Esophagus squamous epithelium (tissue), 5 donors: Measurements from ENCODE around the gene RBM6. TPM values are rescaled to one million over a fixed set of nuclear protein-coding genes. Genes with fewer than 3 reads are reported as not detected.

ENCODE experiments used
- DNase-seq: peaks from one replicate; lab custom pipeline; 2025; lab: John Stamatoyannopoulos, UW
- H3K27ac ChIP-seq, 4 donors: fragments of 200-600 bp; sonication (generic); one replicate each; pipeline ENCODE4 v1.5.1; 2016 to 2019; ENCODE audit warnings: mild to moderate bottlenecking in 1 of 4
- H3K27me3 ChIP-seq, 4 donors: fragments of 200-600 bp; sonication (generic); 1 replicate in 3 of 4; 2 replicates in 1 of 4; pipeline versions ENCODE4 v1.5.1 to v1.6.0; 2017 to 2021; ENCODE audit warnings: antibody characterized with exemption in 1 of 4
- H3K36me3 ChIP-seq, 3 donors: fragments of 200-600 bp; sonication (generic); one replicate each; pipeline ENCODE4 v1.5.1; 2016 to 2019
- H3K4me1 ChIP-seq, 3 donors: fragments of 200-600 bp; sonication (generic); one replicate each; pipeline ENCODE4 v1.5.1; 2017 to 2019
- H3K4me3 ChIP-seq, 4 donors: fragments of 200-600 bp; sonication (generic); 1 replicate in 3 of 4; 2 replicates in 1 of 4; pipeline ENCODE4 v1.5.1; 2016 to 2019; ENCODE audit warnings: mild to moderate bottlenecking in 2 of 4, moderate library complexity in 1 of 4
- H3K9me3 ChIP-seq, 3 donors: fragments of 200-600 bp; sonication (generic); one replicate each; pipeline ENCODE4 v1.5.1; 2016 to 2019
- POLR2A ChIP-seq, 4 donors: fragments of 450-650 bp; IDR thresholded peaks; one replicate each; pipeline ENCODE4 v1.6.1; 2017; ENCODE audit warnings: antibody characterized with exemption in 4 of 4, mild to moderate bottlenecking in 4 of 4, moderate library complexity in 3 of 4
- WGBS, 2 donors: methylation state at CpG; one replicate each; pipeline ENCODE4 v1.1.5; 2018; 5-methylcytosine and 5-hydroxymethylcytosine counted together
- intact Hi-C: fragments of 100-400 bp; cut with DNase I; formaldehyde crosslinking; loops from one replicate; pipeline ENCODE4 v1.15.0; 2022
- total RNA-seq, 4 donors: library from RNA; depleted of rRNA; stranded (reverse); fragments of >200 nt; gene quantifications; one replicate each; pipeline ENCODE4 v1.1.0, GENCODE V29; 2016
- TF ChIP-seq, protein P1 (sequence below), 6 experiments: fragments of 450-650 bp in 4 of 6; fragments of 200-600 bp in 2 of 6; sonication (generic) in 2 of 6; IDR thresholded peaks; one replicate each; pipeline ENCODE4 v1.5.1; 2016 to 2019; ENCODE audit warnings: antibody characterized with exemption in 6 of 6, mild to moderate bottlenecking in 4 of 6, moderate library complexity in 4 of 6
- donor health status: DM: yes; HTN: yes; CAD: no.

RBM6 gene
- total RNA-seq, 4 donors from 2014 or later, result 32.2 to 85.1 (median 42.7) TPM

GRCh38 chr3:50125541-50126286 is 185.8 kb downstream of the RBM6 start:
- H3K4me3 ChIP-seq, result no peak overlapping the region
- intact Hi-C loops, result no loop called here
- no peak for DNase-seq

DNA sequence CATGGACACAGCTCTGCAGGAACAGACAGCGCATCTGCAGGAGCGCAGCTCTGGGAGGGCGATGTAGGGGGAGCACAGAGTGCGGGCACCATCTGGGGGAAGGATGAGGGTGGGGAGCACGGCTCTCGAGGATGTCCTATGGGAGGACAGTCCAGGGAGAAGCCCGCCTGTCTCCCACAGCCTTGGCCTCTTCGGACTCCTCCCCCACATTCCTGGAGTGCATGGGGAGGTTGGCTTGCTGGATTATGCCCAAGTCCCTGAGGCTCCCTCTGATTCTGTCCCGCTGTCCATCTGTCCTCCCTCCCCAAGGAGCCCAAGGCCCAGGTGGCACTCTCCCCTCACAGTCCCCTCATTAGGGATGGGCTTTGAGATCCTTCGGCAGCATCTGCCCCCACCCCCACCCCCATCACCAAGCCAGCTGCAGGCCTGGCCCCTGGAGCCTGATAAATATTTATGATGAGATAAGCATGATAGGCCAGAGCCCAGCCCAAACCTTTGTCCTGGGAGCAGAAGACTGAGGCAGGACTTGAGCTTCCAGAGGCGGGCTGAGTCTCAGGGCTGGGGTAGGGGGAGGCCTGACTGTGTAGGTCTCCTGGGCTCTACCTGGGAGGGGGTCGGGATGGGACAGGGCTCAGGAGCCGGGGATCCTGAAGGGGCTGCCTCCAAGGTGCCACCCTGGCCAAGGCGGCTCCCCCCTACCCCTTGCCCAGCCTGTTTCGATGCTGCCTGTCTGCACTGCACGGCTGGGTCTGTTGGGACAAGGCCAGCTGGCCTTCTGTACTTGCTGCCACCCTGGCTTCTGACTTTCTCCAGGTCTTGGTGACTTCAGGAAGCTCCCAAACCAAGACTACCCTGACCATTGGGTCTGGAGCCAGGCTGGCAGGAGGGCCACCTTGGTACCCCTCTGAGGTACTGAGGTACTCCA is 186.6 kb downstream of the RBM6 start:
- H3K4me1 ChIP-seq, result peaks cover 29 to 58% (median 35%) of the 10 kb centered on the region in 3 donors
- H3K4me3 ChIP-seq, result no peak overlapping the region
- WGBS, 2 donors, result 53 to 68% methylated on average over 10 to 11 of the region's 16 CpGs
- no peak overlapping the region for H3K27ac ChIP-seq
- no peaks in the 10 kb centered on the region for H3K9me3 ChIP-seq
- no peaks in the 10 kb centered on the region for H3K27me3 ChIP-seq
- TF ChIP-seq, protein P1, sequence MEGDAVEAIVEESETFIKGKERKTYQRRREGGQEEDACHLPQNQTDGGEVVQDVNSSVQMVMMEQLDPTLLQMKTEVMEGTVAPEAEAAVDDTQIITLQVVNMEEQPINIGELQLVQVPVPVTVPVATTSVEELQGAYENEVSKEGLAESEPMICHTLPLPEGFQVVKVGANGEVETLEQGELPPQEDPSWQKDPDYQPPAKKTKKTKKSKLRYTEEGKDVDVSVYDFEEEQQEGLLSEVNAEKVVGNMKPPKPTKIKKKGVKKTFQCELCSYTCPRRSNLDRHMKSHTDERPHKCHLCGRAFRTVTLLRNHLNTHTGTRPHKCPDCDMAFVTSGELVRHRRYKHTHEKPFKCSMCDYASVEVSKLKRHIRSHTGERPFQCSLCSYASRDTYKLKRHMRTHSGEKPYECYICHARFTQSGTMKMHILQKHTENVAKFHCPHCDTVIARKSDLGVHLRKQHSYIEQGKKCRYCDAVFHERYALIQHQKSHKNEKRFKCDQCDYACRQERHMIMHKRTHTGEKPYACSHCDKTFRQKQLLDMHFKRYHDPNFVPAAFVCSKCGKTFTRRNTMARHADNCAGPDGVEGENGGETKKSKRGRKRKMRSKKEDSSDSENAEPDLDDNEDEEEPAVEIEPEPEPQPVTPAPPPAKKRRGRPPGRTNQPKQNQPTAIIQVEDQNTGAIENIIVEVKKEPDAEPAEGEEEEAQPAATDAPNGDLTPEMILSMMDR (IDR thresholded peaks at IDR 0.05), result no peak
- TF ChIP-seq POLR2A (IDR thresholded peaks at IDR 0.05), result no peak
- H3K36me3 ChIP-seq, result no peaks in the 10 kb centered on the region
- DNase-seq, result no peak
- intact Hi-C loops, result no loop called here

More at GRCh38 chr3:50125541-50126286, 185.8 kb downstream of the RBM6 start:
- WGBS, 2 donors, result 75 to 80% methylated on average over 3 to 6 of the region's 9 CpGs
- H3K36me3 ChIP-seq, result peaks cover 0 to 4% (median under 1%) of the 10 kb centered on the region in 3 donors
- no peaks in the 10 kb centered on the region for H3K9me3 ChIP-seq
- no peak overlapping the region for H3K27ac ChIP-seq
- TF ChIP-seq POLR2A (IDR thresholded peaks at IDR 0.05), result no peak
- TF ChIP-seq, protein P1 (IDR thresholded peaks at IDR 0.05), result no peak
- H3K27me3 ChIP-seq, result no peaks in the 10 kb centered on the region
- H3K4me1 ChIP-seq, result peaks cover 29 to 61% (median 35%) of the 10 kb centered on the region in 3 donors

Other genes with a start within 250 kb of the RBM6 start
- gene AMIGO3, start 220.5 kb upstream of the RBM6 start, total RNA-seq, result 1 to 10 TPM in 2 of 4 donors, not detected in 2; 1.3 to 2.2 TPM
- 10 to 100 TPM; 17.7 to 49.7 (median 33.8) TPM for gene GMPPB, start 216.2 kb upstream of the RBM6 start, total RNA-seq
- gene IP6K1, start 153.6 kb upstream of the RBM6 start, total RNA-seq, result 10 to 100 TPM; 23.0 to 35.1 (median 28.1) TPM
- not detected for gene CDHR4, start 140.3 kb upstream of the RBM6 start, total RNA-seq
- 10 to 100 TPM; 15.2 to 23.3 (median 19.9) TPM for gene INKA1, start 136.9 kb upstream of the RBM6 start, total RNA-seq
- 10 to 100 TPM in 3 of 4 donors, 1 to 10 TPM in 1; 8.1 to 43.3 (median 33.8) TPM for gene UBA7, start 126.2 kb upstream of the RBM6 start, total RNA-seq
- 10 to 100 TPM in 1 of 4 donors, 1 to 10 TPM in 3; 2.3 to 10.1 (median 4.1) TPM for gene TRAIP, start 83.6 kb upstream of the RBM6 start, total RNA-seq
- gene CAMKV, start 70.2 kb upstream of the RBM6 start, total RNA-seq, result under 1 TPM in 1 of 4 donors, not detected in 3; 0.19 TPM
- 10 to 100 TPM in 3 of 4 donors, 1 to 10 TPM in 1; 5.4 to 26.5 (median 14.5) TPM for gene MST1R, start 36.3 kb upstream of the RBM6 start, total RNA-seq
- gene MON1A, start 10.3 kb upstream of the RBM6 start, total RNA-seq, result 10 to 100 TPM; 12.9 to 17.2 (median 14.1) TPM
- 100 to 1,000 TPM in 2 of 4 donors, 10 to 100 TPM in 2; 60.1 to 197 (median 107) TPM for gene RBM5, start 148.8 kb downstream of the RBM6 start, total RNA-seq
- 100 to 1,000 TPM in 3 of 4 donors, 10 to 100 TPM in 1; 56.8 to 146 (median 109) TPM for gene SEMA3F, start 215.2 kb downstream of the RBM6 start, total RNA-seq